ENCODE results near the gene RAB6A. TPM values are rescaled to one million over a fixed set of nuclear protein-coding genes. Genes with fewer than 3 reads are reported as not detected.

RAB6A gene
- total RNA-seq, 1 experiment from 2014 or later, result 227 TPM

DNA sequence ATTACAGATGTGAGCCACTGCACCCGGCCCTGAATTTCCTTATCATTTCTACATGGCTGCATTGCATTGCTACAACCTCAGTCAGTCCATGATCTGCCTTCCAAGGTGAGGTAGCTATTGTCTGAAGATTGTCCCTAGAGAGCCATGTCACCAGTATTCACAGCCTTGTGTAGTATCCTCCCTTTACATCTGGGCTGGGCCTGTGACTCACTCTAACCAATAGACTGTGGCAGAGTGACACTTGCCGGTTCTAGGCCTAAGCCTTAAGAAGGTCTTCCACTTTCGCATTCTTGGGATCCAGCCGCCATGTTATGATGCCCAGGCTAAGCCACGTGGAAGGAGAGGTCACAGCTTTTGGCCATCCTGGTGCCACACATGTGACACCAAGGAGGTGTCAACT lies 124.6 kb downstream of the RAB6A start:
- peaks cover 4% of the 10 kb centered on the region for H3K9me3 ChIP-seq
- no peaks in the 10 kb centered on the region for H3K27me3 ChIP-seq (replicated peaks; ENCODE audit: control insufficient read depth, insufficient read depth, low read length)
- no peaks in the 10 kb centered on the region for H3K36me3 ChIP-seq (ENCODE audit: control insufficient read depth, insufficient read depth, low read length)
- H3K36me3 Mint-ChIP-seq (ENCODE audit: insufficient read depth, unreplicated experiment), result no peaks in the 10 kb centered on the region
- no peak overlapping the region for H3K4me3 ChIP-seq (ENCODE audit: low read depth, low read length)
- no peak overlapping the region for H3K4me3 Mint-ChIP-seq (ENCODE audit: unreplicated experiment)
- intact Hi-C loops (cut with micrococcal nuclease; ENCODE audit: unreplicated experiment), result no loop called here
- no peaks in the 10 kb centered on the region for H3K4me1 Mint-ChIP-seq (ENCODE audit: low read depth, unreplicated experiment)
- CTCF ChIA-PET, result interaction anchor here (0.8 kb wide), 1 partner anchor 143 kb away, joined by 3 read pairs; no protein-coding TSS in a partner anchor
- TF ChIP-seq, protein P1, sequence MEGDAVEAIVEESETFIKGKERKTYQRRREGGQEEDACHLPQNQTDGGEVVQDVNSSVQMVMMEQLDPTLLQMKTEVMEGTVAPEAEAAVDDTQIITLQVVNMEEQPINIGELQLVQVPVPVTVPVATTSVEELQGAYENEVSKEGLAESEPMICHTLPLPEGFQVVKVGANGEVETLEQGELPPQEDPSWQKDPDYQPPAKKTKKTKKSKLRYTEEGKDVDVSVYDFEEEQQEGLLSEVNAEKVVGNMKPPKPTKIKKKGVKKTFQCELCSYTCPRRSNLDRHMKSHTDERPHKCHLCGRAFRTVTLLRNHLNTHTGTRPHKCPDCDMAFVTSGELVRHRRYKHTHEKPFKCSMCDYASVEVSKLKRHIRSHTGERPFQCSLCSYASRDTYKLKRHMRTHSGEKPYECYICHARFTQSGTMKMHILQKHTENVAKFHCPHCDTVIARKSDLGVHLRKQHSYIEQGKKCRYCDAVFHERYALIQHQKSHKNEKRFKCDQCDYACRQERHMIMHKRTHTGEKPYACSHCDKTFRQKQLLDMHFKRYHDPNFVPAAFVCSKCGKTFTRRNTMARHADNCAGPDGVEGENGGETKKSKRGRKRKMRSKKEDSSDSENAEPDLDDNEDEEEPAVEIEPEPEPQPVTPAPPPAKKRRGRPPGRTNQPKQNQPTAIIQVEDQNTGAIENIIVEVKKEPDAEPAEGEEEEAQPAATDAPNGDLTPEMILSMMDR (IDR thresholded peaks at IDR 0.05; ENCODE audit: insufficient read depth in 1 of 2, low read depth in 1 of 2, low read length in 1 of 2, severe bottlenecking in 1 of 2, unreplicated experiment in 1 of 2), result no peak
- H3K4me1 ChIP-seq, result no peaks in the 10 kb centered on the region
- no peaks in the 10 kb centered on the region for H3K27me3 Mint-ChIP-seq (ENCODE audit: insufficient read depth, unreplicated experiment)
- H3K27ac Mint-ChIP-seq (ENCODE audit: unreplicated experiment), result no peak overlapping the region
- H3K9me3 Mint-ChIP-seq (ENCODE audit: unreplicated experiment), result peaks cover 2% of the 10 kb centered on the region
- DNase-seq, result no peak
- POLR2A ChIA-PET, result no interaction called here
- BruUV-seq (replicated peaks), result no TSS peak

DNA sequence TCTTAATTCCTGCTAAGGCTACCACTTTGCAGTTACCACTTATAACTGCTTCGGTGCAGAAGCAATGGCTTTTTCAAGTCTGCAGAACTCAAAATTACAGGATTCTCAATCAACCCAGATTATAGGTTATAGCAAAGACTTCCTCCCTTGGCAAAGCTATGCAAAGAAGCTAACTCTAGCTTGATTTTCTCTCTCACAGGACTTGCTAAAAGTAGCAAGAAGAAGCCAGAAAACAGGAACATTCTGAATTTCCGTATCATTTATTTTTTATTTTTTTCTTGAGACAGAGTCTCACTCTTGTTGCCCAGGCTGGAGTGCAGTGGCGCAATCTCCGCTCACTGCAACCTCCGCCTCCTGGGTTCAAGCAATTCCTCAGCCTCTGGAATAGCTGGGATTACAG lies 125.2 kb downstream of the RAB6A start:
- CTCF ChIA-PET, result no interaction called here
- DNase-seq, result no peak
- Mint-ChIP-seq H3K36me3 (ENCODE audit: insufficient read depth, unreplicated experiment) (no peaks in the 10 kb centered on the region), H3K27ac (ENCODE audit: unreplicated experiment) (no peak overlapping the region), H3K27me3 (ENCODE audit: insufficient read depth, unreplicated experiment) (no peaks in the 10 kb centered on the region), H3K4me3 (ENCODE audit: unreplicated experiment) (no peak overlapping the region), H3K4me1 (ENCODE audit: low read depth, unreplicated experiment) (no peaks in the 10 kb centered on the region), H3K9me3 (ENCODE audit: unreplicated experiment) (peaks cover 7% of the 10 kb centered on the region)
- BruUV-seq (replicated peaks), result no TSS peak
- intact Hi-C loops (cut with micrococcal nuclease; ENCODE audit: unreplicated experiment), result no loop called here
- Histone ChIP-seq H3K27me3 (replicated peaks; ENCODE audit: control insufficient read depth, insufficient read depth, low read length) (no peaks in the 10 kb centered on the region), H3K36me3 (ENCODE audit: control insufficient read depth, insufficient read depth, low read length) (no peaks in the 10 kb centered on the region), H3K9me3 (peaks cover 6% of the 10 kb centered on the region), H3K4me3 (ENCODE audit: low read depth, low read length) (no peak overlapping the region), H3K4me1 (no peaks in the 10 kb centered on the region)
- TF ChIP-seq, protein P1 (IDR thresholded peaks at IDR 0.05; ENCODE audit: insufficient read depth in 1 of 2, low read depth in 1 of 2, low read length in 1 of 2, severe bottlenecking in 1 of 2, unreplicated experiment in 1 of 2), result no peak
- POLR2A ChIA-PET, result no interaction called here

DNA sequence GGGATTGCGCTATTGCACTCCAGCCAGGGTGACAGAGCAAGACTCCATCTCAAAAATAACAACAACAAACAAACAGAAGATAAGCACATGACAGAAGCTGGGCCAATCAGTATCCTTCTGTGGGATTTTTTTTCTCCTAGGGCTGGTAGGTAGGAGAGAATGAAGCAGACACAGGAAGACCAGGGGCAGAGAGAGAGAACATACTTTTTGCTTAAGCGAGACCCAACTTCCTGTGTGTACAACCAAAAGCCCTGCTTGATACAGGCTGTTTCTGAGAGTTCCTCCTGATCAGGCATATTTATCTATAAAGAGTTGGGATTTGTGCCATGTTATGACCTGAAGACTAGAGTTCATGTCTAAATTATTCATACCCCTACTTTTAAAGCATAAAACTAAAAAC lies 126.9 kb downstream of the RAB6A start:
- Histone ChIP-seq H3K27me3 (replicated peaks; ENCODE audit: control insufficient read depth, insufficient read depth, low read length) (no peaks in the 10 kb centered on the region), H3K9me3 (peaks cover 14% of the 10 kb centered on the region), H3K4me1 (peaks cover 9% of the 10 kb centered on the region), H3K4me3 (ENCODE audit: low read depth, low read length) (no peak overlapping the region), H3K36me3 (ENCODE audit: control insufficient read depth, insufficient read depth, low read length) (no peaks in the 10 kb centered on the region)
- Mint-ChIP-seq H3K9me3 (ENCODE audit: unreplicated experiment) (peaks cover 22% of the 10 kb centered on the region), H3K4me1 (ENCODE audit: low read depth, unreplicated experiment) (peaks cover 7% of the 10 kb centered on the region), H3K4me3 (ENCODE audit: unreplicated experiment) (no peak overlapping the region), H3K27me3 (ENCODE audit: insufficient read depth, unreplicated experiment) (no peaks in the 10 kb centered on the region), H3K27ac (ENCODE audit: unreplicated experiment) (no peak overlapping the region), H3K36me3 (ENCODE audit: insufficient read depth, unreplicated experiment) (no peaks in the 10 kb centered on the region)
- POLR2A ChIA-PET, result no interaction called here
- no peak for DNase-seq
- BruUV-seq (replicated peaks), result no TSS peak
- CTCF ChIA-PET, result interaction anchor here (1.2 kb wide), 1 partner anchor 297 kb away, joined by 3 read pairs; no protein-coding TSS in a partner anchor
- intact Hi-C loops (cut with micrococcal nuclease; ENCODE audit: unreplicated experiment), result no loop called here
- TF ChIP-seq, protein P1 (IDR thresholded peaks at IDR 0.05; ENCODE audit: insufficient read depth in 1 of 2, low read depth in 1 of 2, low read length in 1 of 2, severe bottlenecking in 1 of 2, unreplicated experiment in 1 of 2), result no peak
